K562 (cell line): ENCODE measurements around the gene SAXO1. TPM values are rescaled to one million over a fixed set of nuclear protein-coding genes. Genes with fewer than 3 reads are reported as not detected.

Experiments used
- ATAC-seq: fragments of 200-7000 bp; cut with Tn5 transposase; 3 replicates; pipeline ENCODE4 v1.9.1; 2020; ENCODE audit warnings: moderate library complexity
- BruUV-seq: library from RNA; stranded (reverse); fragments of 400-500 nt; replicated peaks from 2 replicates; lab custom pipeline; 2021; lab: Mats Ljungman, UMichigan
- CTCF ChIA-PET: fragments of 300-600 bp; formaldehyde crosslinking; extraction: SDS; loops from one replicate; lab custom pipeline; 2021; ENCODE audit warnings: low intra/inter-chr PET ratio; lab: Yijun Ruan, JAX
- POLR2A ChIA-PET: fragments of 300-600, 350-650 bp; sonication (Branson Sonifier 250); formaldehyde crosslinking; extraction: SDS; loops from one replicate; lab custom pipeline; 2021; ENCODE audit warnings: antibody characterized with exemption, inconsistent platforms; lab: Yijun Ruan, JAX
- DNase-seq, 4 experiments: peaks; one replicate each; pipeline versions ENCODE4 v3.0.0 to v3.0.0-alpha.2; 2011 to 2018; ENCODE audit warnings: low spot score in 3 of 4, mixed read lengths in 3 of 4; ENCODE audit errors: extremely low read depth in 1 of 4
- FAIRE-seq: peaks from 2 replicates; lab custom pipeline; 2011; peaks lifted over from hg19 to GRCh38; lab: Jason Lieb, UNC
- H2AFZ ChIP-seq: 2 replicates; pipeline ENCODE4 v1.6.0; 2011; ENCODE audit warnings: low read depth, low read length, control low read depth, inconsistent platforms
- H3K27ac ChIP-seq: fragments of 200-600 bp; 3 replicates; pipeline ENCODE4 v1.8.0; 2011; ENCODE audit warnings: low read depth, mild to moderate bottlenecking, control low read depth, inconsistent platforms, low read length, moderate library complexity, mixed read lengths; ENCODE audit errors: extremely low read depth
- H3K27me3 ChIP-seq, 2 experiments: fragments of 300-600 bp in 1 of 2; 2 replicates in 1 of 2; 3 replicates in 1 of 2; pipeline versions ENCODE4 v1.6.0 to v1.8.0; 2011; ENCODE audit warnings: inconsistent platforms in 2 of 2, low read length in 2 of 2, mild to moderate bottlenecking in 1 of 2, mixed read lengths in 1 of 2, moderate library complexity in 1 of 2; ENCODE audit not compliant: control insufficient read depth in 2 of 2, insufficient read depth in 2 of 2
- H3K36me3 ChIP-seq: fragments of 300-600 bp; 3 replicates; pipeline ENCODE4 v1.8.0; 2011; ENCODE audit warnings: mild to moderate bottlenecking, low read length, inconsistent platforms; ENCODE audit not compliant: control insufficient read depth, insufficient read depth
- H3K4me1 ChIP-seq, 2 experiments: fragments of 200-600 bp in 1 of 2; replicated peaks in 1 of 2; 2 replicates in 1 of 2; 3 replicates in 1 of 2; pipeline versions ENCODE4 v1.5.1 to v1.8.0; 2011; ENCODE audit warnings: inconsistent platforms in 2 of 2, low read length in 2 of 2, mild to moderate bottlenecking in 1 of 2, mixed read lengths in 1 of 2, moderate library complexity in 1 of 2; ENCODE audit not compliant: control insufficient read depth in 2 of 2, insufficient read depth in 2 of 2
- H3K4me2 ChIP-seq: 2 replicates; pipeline ENCODE4 v1.6.1; 2011; ENCODE audit warnings: low read length, control low read depth, inconsistent platforms, mixed read lengths; ENCODE audit not compliant: insufficient read depth
- H3K4me3 ChIP-seq: fragments of 200-600 bp; sonication (generic), shearing (Covaris generic); 2 replicates; pipeline ENCODE4 v1.5.1; 2016; ENCODE audit warnings: control low read depth, inconsistent platforms
- H3K79me2 ChIP-seq: fragments of 200-600 bp; 3 replicates; pipeline ENCODE4 v1.8.0; 2011; ENCODE audit warnings: low read length, inconsistent platforms; ENCODE audit not compliant: control insufficient read depth, insufficient read depth
- H3K9ac ChIP-seq, 2 experiments: 2 replicates each; pipeline versions ENCODE4 v1.6.0 to v1.6.1; 2011; ENCODE audit warnings: low read depth in 2 of 2, low read length in 2 of 2, control low read depth in 1 of 2, inconsistent platforms in 1 of 2, mild to moderate bottlenecking in 1 of 2, mixed read lengths in 1 of 2; ENCODE audit not compliant: insufficient read depth in 1 of 2
- H3K9me1 ChIP-seq: one replicate; pipeline ENCODE4 v1.6.0; 2011; ENCODE audit warnings: inconsistent platforms, mild to moderate bottlenecking, low read length, moderate library complexity; ENCODE audit not compliant: control insufficient read depth, insufficient read depth
- H3K9me3 ChIP-seq: replicated peaks from 2 replicates; pipeline ENCODE4 v1.5.1; 2011; ENCODE audit warnings: low read depth, low read length, inconsistent platforms; ENCODE audit not compliant: control insufficient read depth, insufficient read depth
- H4K20me1 ChIP-seq: replicated peaks from 2 replicates; pipeline ENCODE4 v1.6.1; 2011; ENCODE audit warnings: low read length, inconsistent platforms, mixed read lengths; ENCODE audit not compliant: control insufficient read depth, insufficient read depth
- CC2D1A ChIP-seq: fragments of 450-650 bp; IDR thresholded peaks from 2 replicates; pipeline ENCODE4 v1.6.1; 2017; ENCODE audit warnings: mild to moderate bottlenecking
- CREB1 ChIP-seq, 2 experiments: sonication (generic) in 1 of 2; formaldehyde crosslinking in 1 of 2; IDR thresholded peaks; 2 replicates each; pipeline versions ENCODE4 v1.6.1 to v1.8.0; 2012 to 2022; ENCODE audit warnings: inconsistent platforms in 1 of 2, mild to moderate bottlenecking in 1 of 2, missing genetic modification reagents in 1 of 2, moderate library complexity in 1 of 2
- FIP1L1 ChIP-seq: fragments of 200-400 bp; formaldehyde crosslinking; IDR thresholded peaks from 2 replicates; pipeline ENCODE4 v1.6.1; 2018; ENCODE audit warnings: mild to moderate bottlenecking, low read depth, low read length; ENCODE audit not compliant: poor library complexity, severe bottlenecking
- GTF2E2 ChIP-seq: fragments of 200-800 bp; sonication (Bioruptor generic); IDR thresholded peaks from 2 replicates; pipeline ENCODE4 v1.6.1; 2016; ENCODE audit warnings: missing genetic modification characterization, missing compliant biosample characterization
- HMG20A ChIP-seq: fragments of 450-650 bp; formaldehyde crosslinking; conservative IDR thresholded peaks from 2 replicates; pipeline ENCODE4 v1.4.0; 2020; ENCODE audit warnings: mild to moderate bottlenecking, mixed read lengths
- MTA3 ChIP-seq: fragments of 450-650 bp; formaldehyde crosslinking; IDR thresholded peaks from 2 replicates; pipeline ENCODE4 v1.6.1; 2017; ENCODE audit warnings: mild to moderate bottlenecking, borderline replicate concordance
- PHTF2 ChIP-seq: fragments of 250-450 bp; sonication (Bioruptor Pico); IDR thresholded peaks from 2 replicates; pipeline ENCODE4 v1.5.0; 2021; ENCODE audit warnings: mild to moderate bottlenecking
- XRCC3 ChIP-seq: fragments of 450-650 bp; IDR thresholded peaks from 2 replicates; pipeline ENCODE4 v1.6.1; 2017; ENCODE audit warnings: mild to moderate bottlenecking, moderate library complexity
- ZNF12 ChIP-seq: sonication (generic); formaldehyde crosslinking; IDR thresholded peaks from 2 replicates; pipeline ENCODE4 v1.4.0; 2020; ENCODE audit warnings: mild to moderate bottlenecking, missing genetic modification reagents
- WGBS: fragments of 100-300 bp; shearing (Covaris generic); methylation state at CpG from one replicate; pipeline ENCODE4 v1.1.6; 2016; ENCODE audit warnings: low coverage, mixed read lengths; ENCODE audit not compliant: insufficient coverage; ENCODE audit errors: missing lambda C conversion rate; 5-methylcytosine and 5-hydroxymethylcytosine counted together
- in situ Hi-C: fragments of 300-500 bp; cut with MboI; formaldehyde crosslinking; loops from 4 replicates; pipeline ENCODE4 v1.15.0; 2018; ENCODE audit warnings: inconsistent platforms, mixed read lengths
- intact Hi-C: fragments of 100-400 bp; cut with micrococcal nuclease; formaldehyde crosslinking; loops from 2 replicates; pipeline ENCODE4 v1.14.2; 2022
- polyA plus RNA-seq, 8 experiments: library from polyadenylated mRNA; depleted of rRNA in 4 of 8; stranded (reverse) in 5 of 8; unstranded in 3 of 8; fragments of >200 nt; fragmentation: Nextera tagmentation in 2 of 8; fragmentation: Illumina TruSeq in 1 of 8; extraction: Ambion mirVana in 2 of 8; extraction: Trizol in 1 of 8; gene quantifications; 2 replicates each; pipeline versions ENCODE4 v1.2.1 to v1.2.3, GENCODE V29; 2011 to 2014; ENCODE audit warnings: inconsistent platforms in 1 of 8, missing spikeins in 1 of 8
- total RNA-seq, 7 experiments: library from RNA; depleted of rRNA in 6 of 7; stranded (reverse); fragments of >200 nt in 6 of 7; fragmentation: Illumina TruSeq in 2 of 7; extraction: Trizol in 2 of 7; gene quantifications; 2 replicates each; pipeline versions ENCODE4 v1.2.1 to v1.2.3, GENCODE V29; 2011 to 2021; ENCODE audit warnings: low replicate concordance in 1 of 7
- TF ChIP-seq, protein P1 (sequence below): fragments of 250-450 bp; sonication (Bioruptor Pico); IDR thresholded peaks from 2 replicates; pipeline ENCODE4 v1.5.0; 2021; ENCODE audit warnings: mild to moderate bottlenecking, borderline replicate concordance

The SAXO1 gene
- total and polyA plus RNA-seq, 9 of the 15 experiments (the other 6 are each of a cell fraction or from before 2014, with no cell fraction given): 0.04 TPM; not detected in 8

DNA sequence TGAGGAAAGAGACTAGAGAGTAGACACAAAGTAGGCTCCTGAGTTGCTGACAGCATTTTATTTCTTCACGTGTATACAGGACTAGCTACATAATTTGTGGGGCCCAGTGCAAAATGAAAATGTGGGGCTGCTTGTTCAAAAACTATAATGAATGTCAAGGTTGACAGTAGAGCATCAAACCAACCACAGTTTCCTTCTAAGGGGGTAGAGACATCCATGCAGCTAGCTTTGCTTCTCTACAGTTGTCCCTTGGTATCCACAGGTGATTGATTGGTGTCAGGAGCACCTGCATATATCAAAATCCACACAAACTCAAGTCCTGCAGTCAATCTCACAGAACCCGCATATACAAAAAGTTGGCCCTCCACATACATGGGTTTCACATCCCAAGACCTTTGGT is 129.6 kb downstream of the SAXO1 start (continued):
- TF ChIP-seq, protein P1, sequence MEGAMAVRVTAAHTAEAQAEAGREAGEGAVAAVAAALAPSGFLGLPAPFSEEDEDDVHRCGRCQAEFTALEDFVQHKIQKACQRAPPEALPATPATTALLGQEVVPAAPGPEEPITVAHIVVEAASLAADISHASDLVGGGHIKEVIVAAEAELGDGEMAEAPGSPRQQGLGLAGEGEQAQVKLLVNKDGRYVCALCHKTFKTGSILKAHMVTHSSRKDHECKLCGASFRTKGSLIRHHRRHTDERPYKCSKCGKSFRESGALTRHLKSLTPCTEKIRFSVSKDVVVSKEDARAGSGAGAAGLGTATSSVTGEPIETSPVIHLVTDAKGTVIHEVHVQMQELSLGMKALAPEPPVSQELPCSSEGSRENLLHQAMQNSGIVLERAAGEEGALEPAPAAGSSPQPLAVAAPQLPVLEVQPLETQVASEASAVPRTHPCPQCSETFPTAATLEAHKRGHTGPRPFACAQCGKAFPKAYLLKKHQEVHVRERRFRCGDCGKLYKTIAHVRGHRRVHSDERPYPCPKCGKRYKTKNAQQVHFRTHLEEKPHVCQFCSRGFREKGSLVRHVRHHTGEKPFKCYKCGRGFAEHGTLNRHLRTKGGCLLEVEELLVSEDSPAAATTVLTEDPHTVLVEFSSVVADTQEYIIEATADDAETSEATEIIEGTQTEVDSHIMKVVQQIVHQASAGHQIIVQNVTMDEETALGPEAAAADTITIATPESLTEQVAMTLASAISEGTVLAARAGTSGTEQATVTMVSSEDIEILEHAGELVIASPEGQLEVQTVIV (CRISPR knock-in tag): no peak
- TF ChIP-seq GTF2E2 (no peak), CC2D1A (no peak), FIP1L1 (no peak), CREB1 (IDR thresholded peaks at IDR 0.05) (no peak), CREB1 (CRISPR knock-in tag; IDR thresholded peaks at IDR 0.05) (no peak)
- TF ChIP-seq, all 486 proteins: peak for 0

DNA sequence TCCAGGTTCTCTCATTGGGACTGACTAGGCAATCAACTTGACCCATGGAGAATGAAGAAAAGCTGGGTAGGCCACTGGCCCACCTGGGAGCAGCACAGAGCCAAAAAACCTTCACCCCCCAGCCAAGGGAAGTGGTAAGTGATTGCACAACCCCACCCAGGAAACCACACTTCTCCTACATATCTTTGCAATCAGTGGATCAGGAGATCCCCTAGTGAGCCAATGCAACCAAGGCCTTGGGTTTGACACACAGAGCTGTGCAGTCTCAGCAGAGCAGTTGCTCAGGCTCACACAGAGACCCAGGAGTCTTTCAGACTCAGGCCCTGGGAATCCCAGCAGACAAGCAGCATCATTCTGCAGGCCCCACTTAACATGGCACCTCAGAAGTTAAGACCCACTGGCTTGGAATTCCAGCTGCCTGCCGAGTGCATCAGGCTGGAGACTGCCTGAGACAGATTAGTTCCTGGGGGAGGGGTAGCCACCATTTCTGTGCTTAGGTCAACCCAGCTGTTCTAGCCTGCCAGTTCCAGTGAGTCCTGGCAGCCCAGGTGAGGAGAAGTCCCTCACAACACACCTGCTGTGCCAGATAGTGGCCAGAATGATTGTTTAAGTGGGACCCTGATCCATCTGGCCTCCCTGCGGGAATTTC is 136.4 kb downstream of the SAXO1 start:
- H3K27me3 ChIP-seq: no peaks in the 10 kb centered on the region
- H3K9me1 ChIP-seq: no peaks in the 10 kb centered on the region
- ChIA-PET POLR2A (interaction anchor here (1.0 kb wide), 1 partner anchor 44 kb away, joined by 3 read pairs; no protein-coding TSS in a partner anchor), CTCF (no interaction called here)
- H4K20me1 ChIP-seq: no peaks in the 10 kb centered on the region
- no peak overlapping the region for H3K4me2 ChIP-seq
- H3K27ac ChIP-seq: no peak overlapping the region
- 0% methylated on average over 2 of the region's 2 CpGs for WGBS
- no peak for DNase-seq
- H3K79me2 ChIP-seq: no peaks in the 10 kb centered on the region
- BruUV-seq: no TSS peak
- H3K36me3 ChIP-seq: no peaks in the 10 kb centered on the region
- H3K4me1 ChIP-seq: no peaks in the 10 kb centered on the region
- in situ Hi-C loops (no loop called here), intact Hi-C loops (no loop called here)
- no peak overlapping the region for H3K9ac ChIP-seq
- no peak overlapping the region for H3K4me3 ChIP-seq
- no peak for ATAC-seq
- H3K9me3 ChIP-seq: no peaks in the 10 kb centered on the region
- FAIRE-seq: no peak
- no peak overlapping the region for H2AFZ ChIP-seq
- TF ChIP-seq HMG20A (CRISPR knock-in tag) (no peak), XRCC3 (no peak), ZNF12 (CRISPR knock-in tag) (no peak), MTA3 (no peak), PHTF2 (CRISPR knock-in tag) (no peak)
